ENCODE measurements around the gene PI16.
"Not testable (repeated sequence)": the region's sequence is repeated elsewhere in the genome, so short reads cannot be mapped to it uniquely, and the experiment has no call there.

The PI16 gene

DNA sequence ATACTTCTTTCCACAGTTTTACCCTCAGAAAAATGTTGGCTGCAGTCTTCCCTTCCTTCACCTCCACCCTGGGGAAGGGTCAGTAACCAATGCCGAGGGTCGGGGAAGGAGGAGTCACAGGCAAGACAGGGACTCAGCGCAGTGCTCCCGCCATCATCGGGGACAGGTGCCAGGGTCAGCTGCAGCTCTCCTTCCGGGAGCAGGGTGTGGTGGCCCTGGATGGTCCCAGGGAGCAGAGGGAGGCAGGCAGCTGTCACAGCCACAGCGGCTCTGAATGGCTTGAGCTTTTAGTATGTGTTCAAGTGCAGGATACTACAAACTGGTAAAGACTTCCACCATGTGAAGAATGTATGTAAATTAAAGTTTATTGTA, 26.0 kb upstream of the PI16 start:
- DNase-seq (ENCODE audit: low spot score): no peak

GRCh38 chr6:36929152-36929551, 25.4 kb upstream of the PI16 start:
- DNase-seq (ENCODE audit: low spot score): no peak

DNA sequence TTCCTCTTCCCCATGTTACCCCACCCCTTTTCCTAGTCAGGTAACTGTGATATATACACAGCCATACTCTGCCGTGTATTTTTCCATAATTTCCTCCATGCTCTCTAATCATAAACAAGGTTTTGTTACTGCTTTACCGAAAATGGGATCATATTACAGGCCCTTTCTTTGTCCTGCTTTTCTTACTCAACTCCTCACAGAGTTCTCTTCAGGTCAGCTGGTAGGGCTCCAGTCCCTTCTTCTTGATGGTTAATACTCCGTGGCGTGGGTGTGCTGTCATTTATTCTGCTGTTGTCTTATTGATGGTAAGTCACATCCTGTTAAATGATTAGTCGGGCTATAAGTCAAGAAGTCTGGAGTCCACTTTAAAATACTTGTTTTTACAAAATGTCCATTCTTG, 24.9 kb upstream of the PI16 start:
- DNase-seq (ENCODE audit: low spot score): no peak

- no peak for DNase-seq (ENCODE audit: low spot score)
Observed at GRCh38 chr6:36930483-36930882, 24.1 kb upstream of the PI16 start.

DNA sequence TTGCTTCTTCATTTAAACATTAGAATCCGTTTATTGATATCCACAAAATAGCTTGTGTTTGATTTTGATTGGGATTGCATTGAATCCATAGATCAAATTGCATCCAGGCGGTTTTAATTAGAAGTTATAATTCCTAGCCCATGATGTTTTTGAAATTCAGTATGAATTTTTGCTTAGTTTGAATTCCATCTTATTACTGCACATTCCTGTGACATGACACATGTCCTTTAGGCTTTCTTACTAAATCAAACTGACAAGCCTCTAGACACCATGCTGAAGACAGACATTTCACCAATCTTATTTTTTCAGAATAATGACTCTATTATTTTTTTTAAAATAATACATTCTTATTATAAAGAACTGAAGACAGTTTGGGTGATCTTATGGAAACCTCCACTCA, 21.4 kb upstream of the PI16 start:
- DNase-seq (ENCODE audit: low spot score): no peak

GRCh38 chr6:36933519-36933918, 21.0 kb upstream of the PI16 start:
- DNase-seq (ENCODE audit: low spot score): no peak

DNA sequence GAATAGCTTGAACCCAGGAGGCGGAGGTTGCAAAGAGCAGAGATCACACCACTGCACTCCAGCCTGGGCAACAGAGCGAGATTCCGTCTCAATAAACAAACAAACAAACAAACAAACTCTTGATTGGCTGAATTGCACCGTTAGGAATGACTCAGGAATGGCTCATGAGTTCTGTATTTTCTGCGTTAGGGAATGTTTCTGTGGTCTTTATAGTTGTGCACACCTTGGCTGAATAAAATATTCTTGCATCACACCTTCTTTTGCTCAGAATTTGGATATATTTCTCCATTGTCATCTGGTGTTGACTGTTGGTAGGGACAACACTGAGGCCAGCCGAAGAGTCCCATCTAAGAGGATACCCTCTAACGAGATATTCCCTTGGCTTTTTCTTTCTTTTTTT, 19.6 kb upstream of the PI16 start:
- no peak for DNase-seq (ENCODE audit: low spot score)

DNA sequence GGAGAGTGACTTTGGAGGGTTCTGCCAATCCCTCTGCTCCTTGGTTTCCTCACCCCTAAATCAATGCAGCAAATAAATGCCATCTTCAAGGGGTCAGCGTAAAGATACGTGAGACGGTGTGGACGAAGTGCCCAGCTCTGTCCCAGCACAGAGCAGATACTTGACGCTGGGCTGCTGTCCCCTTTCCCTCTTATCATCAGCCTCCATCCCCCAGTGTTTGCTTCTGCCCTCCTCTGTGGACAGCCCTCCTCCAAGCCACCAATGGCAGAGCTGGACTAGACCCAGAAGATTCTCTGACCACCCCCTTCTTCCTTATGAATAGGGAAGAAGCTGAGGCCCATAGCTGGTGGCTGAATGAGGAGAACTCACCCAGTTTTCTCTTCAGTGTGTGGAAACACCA, 17.7 kb upstream of the PI16 start:
- DNase-seq (ENCODE audit: low spot score): no peak

DNA sequence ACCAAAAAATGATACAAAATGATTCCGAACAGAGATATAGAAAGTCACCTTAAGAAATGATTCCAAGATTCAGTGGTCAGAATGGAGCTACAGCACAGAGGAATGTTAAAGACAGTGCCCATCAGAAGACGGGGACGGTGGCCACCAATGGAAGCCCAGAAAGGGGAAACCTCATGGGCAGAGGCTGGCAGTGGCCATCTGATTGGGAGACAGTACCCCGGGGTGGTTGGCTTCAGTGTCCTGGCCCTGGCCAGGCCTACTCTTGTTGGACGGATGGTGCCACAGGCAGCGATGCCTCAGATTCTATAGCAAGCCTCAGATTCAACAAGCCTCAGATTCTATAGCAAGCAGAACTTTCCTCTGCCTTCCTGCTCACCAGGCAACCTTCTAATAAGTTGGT, 16.6 kb upstream of the PI16 start:
- no peak for DNase-seq (ENCODE audit: low spot score)

- DNase-seq (ENCODE audit: low spot score): no peak
Observed at GRCh38 chr6:36938536-36938935, 16.0 kb upstream of the PI16 start.

DNA sequence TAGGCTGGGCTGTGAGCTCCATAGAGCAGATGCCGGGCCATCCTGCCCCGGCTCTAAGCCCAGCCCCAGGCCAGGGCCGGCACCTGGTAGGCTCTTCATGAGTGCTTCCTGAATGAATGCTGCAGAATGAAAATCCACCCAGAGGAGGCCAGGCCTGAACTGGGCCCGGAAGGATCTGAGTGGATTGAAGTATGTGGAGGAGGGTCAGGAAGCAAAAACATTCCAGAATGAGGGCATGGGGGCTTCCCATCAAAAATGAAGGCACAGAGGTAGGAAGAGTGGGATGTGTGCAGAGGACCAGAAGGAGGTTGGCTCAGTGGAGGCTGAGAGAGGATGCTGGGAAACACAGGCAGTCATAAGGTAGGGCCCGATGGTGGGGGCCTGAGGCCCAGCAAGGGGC, 15.5 kb upstream of the PI16 start:
- DNase-seq (ENCODE audit: low spot score): not testable (repeated sequence)

GRCh38 chr6:36940027-36940426, 14.5 kb upstream of the PI16 start:
- DNase-seq (ENCODE audit: low spot score): no peak

DNA sequence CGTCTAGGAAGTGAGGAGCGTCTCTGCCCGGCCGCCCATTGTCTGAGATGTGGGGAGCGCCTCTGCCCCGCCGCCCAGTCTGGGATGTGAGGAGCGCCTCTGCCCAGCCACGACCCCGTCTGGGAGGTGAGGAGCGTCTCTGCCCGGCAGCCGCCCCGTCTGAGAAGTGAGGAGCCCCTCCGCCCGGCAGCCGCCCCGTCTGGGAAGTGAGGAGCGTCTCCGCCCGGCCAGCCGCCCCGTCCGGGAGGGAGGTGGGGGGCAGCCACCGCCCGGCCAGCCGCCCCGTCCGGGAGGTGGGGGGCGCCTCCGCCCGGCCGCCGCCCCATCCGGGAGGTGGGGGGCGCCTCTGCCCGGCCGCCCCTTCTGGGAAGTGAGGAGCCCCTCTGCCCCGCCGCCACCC, 13.0 kb upstream of the PI16 start:
- DNase-seq (ENCODE audit: low spot score): not testable (repeated sequence)

DNA sequence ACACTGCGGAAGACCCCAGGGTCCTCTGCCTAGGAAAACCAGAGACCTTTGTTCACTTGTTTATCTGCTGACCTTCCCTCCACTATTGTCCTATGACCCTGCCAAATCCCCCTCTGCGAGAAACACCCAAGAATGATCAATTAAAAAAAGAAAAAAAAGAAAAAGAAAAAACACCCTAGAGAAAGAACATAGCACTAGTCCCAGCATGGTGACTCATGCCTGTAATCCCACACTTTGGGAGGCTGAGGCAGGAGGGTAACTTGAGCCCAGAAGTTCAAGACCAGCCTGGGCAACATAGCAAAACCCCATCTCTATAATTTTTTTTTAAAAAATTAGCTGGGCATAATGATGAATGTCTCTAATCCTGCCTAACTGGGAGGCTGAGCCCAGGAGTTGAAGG, 12.2 kb upstream of the PI16 start:
- not testable (repeated sequence) for DNase-seq (ENCODE audit: low spot score)

DNA sequence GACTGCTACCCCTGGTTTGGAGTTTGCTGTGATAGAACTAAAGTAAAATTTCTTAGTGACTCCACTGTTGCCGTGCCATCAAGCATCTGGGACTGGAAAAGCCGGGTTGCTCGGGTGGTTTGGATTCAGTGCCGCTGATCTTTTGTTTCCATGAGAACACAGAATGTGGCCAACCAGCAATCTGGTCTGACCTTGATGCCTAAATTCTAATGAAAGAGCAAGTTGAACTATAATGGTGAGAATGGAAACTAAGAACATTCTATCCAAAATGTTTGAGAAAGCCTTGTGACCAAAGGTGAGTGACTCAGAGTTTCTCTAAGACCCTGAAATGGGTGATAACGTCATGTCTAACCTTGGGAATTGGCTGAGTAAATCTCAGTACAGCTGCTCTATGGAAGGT, 9.9 kb upstream of the PI16 start:
- DNase-seq (ENCODE audit: low spot score): no peak

DNA sequence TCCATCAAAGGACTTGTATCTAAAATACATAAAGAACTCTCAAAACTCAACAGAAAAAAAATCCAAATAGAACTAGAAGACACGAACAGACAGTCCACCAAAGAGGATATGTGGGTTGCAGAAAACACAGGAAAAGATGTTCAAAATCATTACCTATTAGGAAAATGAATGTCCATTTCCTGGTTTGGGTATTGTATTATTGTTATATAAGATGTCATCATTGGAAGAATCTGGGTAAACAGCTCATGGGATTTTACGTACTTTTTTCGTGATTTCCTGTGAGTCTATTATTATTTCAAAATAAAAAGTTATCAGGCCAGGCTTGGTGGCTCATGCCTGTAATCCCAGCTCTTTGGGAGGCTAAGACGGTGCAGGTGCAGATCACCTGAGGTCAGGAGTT, 9.2 kb upstream of the PI16 start:
- DNase-seq (ENCODE audit: low spot score): no peak

- no peak for DNase-seq (ENCODE audit: low spot score)
Observed at GRCh38 chr6:36946526-36946925, 8.0 kb upstream of the PI16 start.

- no peak for DNase-seq (ENCODE audit: low spot score)
Observed at GRCh38 chr6:36947570-36948351, 6.8 kb upstream of the PI16 start.

DNA sequence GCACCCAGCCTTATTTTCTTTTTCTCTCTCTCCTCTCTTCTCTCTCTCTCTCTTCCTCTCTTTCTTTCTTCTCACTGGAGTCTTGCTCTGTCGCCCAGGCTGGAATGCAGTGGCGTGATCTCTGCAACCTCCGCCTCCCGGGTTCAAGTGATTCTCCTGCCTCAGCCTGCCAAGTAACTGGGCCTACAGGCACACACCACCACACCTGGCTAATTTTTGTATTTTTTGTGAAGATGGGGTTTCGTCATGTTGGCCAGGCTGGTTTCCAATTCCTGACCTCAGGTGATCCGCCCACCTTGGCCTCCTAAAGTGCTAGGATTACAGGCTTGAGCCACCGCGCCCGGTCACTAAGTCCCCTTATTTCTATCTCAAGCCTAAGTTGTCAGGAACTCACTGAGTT, 5.5 kb upstream of the PI16 start:
- not testable (repeated sequence) for DNase-seq (ENCODE audit: low spot score)

DNA sequence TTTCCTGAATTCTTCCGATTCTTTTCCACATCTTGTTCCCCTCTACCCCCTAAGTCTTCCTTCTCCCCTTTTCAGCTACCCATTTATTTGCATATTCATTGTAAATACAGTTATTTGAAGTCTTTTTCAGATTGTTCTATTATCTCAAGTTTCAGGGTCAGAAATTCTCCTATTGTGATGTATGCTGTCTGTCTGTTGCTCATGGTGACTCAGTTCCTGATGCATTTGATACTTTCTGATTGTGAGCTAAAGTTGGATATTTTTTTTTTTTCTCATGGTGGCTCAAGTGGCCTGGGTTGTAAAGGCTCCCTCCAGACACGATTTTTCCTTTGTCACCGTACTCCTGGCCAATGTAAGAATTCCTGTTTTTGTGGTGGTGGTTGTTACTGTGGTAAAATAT, 4.9 kb upstream of the PI16 start:
- DNase-seq (ENCODE audit: low spot score): no peak

DNA sequence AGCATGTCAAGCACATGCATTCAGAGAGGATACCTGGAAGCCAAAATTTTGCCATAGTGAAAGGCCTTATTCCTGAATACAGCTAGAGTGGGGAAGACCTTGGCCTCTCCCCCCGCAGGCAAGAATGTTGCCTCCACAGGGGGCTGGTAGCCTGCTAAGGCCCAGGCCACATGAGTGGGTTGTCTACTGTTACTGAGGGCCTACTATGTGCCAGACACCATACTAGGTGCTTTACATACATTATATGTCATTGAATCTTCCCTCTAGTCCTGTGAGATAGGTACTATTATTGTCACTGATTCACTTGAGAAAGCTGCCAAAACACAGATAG, 642 bp upstream of the PI16 start:
- DNase-seq (ENCODE audit: low spot score): no peak

DNA sequence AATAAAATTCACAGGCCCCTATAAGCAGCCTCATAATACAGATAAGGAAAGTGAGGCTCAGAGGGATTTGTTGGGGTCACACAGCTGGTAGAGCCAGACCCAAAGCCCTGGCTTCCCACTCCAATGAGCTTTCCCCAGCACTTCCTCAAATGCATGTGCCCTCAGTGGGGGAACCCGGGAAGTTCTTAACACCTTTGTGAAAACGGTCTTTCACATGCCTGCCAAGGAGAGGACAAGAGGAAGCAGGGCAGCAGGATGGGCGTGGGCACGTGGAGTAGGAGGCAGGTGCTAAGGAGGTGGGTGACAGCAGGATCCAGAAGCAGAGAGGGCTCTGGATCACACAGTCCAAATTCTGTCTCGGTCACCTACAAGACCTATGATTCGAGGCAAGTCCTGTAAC, 598 bp downstream of the PI16 start:
- DNase-seq (ENCODE audit: low spot score): no peak

- no peak for DNase-seq (ENCODE audit: low spot score)
Observed at GRCh38 chr6:36955671-36956445, 1.3 kb downstream of the PI16 start.

DNA sequence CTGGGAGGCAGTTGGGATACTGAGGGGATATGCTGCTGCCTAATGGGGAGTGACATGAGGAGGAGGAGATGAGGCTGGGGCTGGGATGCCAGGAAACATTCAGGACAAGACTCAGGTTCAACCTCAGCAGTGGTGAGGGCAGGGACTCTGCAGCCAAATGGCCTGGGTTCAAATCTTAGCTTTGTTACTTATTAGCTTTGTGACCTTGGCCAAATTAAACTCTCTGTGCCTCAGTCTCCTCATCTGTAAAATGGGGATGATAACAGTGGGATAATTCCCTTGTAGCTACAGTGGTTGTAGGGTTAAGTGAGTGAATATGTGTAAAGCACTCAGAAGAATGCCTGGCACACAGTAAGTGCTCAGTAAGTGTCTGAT, 1.9 kb downstream of the PI16 start:
- no peak for DNase-seq (ENCODE audit: low spot score)

All from LoVo (cell line).